GM18511 (cell line): Measurements from ENCODE around the gene FRMD4A.

ENCODE experiments used
- ATAC-seq: cut with Tn5 transposase; IDR thresholded peaks from one replicate; pipeline ENCODE4 v1.9.1; 2021; ENCODE audit warnings: mild to moderate bottlenecking, moderate library complexity; ENCODE audit not compliant: unreplicated experiment

The FRMD4A gene

GRCh38 chr10:13637894-13638293 lies 692.8 kb downstream of the FRMD4A start:
- no peak for ATAC-seq

- no peak for ATAC-seq
Measured at GRCh38 chr10:13637303-13637856, 693.3 kb downstream of the FRMD4A start.

GRCh38 chr10:13636776-13637175 lies 693.9 kb downstream of the FRMD4A start:
- ATAC-seq, result no peak

- no peak for ATAC-seq
Measured at GRCh38 chr10:13634207-13634606, 696.5 kb downstream of the FRMD4A start.

- ATAC-seq, result no peak
Measured at GRCh38 chr10:13633689-13634088, 697.0 kb downstream of the FRMD4A start.

- ATAC-seq, result no peak
Measured at GRCh38 chr10:13632884-13633440, 697.8 kb downstream of the FRMD4A start.

- no peak for ATAC-seq
Measured at GRCh38 chr10:13632440-13632839, 698.3 kb downstream of the FRMD4A start.

GRCh38 chr10:13631594-13631993 lies 699.1 kb downstream of the FRMD4A start:
- ATAC-seq, result no peak

GRCh38 chr10:13630231-13630630 lies 700.5 kb downstream of the FRMD4A start:
- no peak for ATAC-seq

- ATAC-seq, result no peak
Measured at GRCh38 chr10:13629116-13629515, 701.6 kb downstream of the FRMD4A start.

GRCh38 chr10:13628661-13629060 lies 702.1 kb downstream of the FRMD4A start:
- ATAC-seq, result no peak

GRCh38 chr10:13627459-13628310 lies 703.0 kb downstream of the FRMD4A start:
- no peak for ATAC-seq

GRCh38 chr10:13624630-13625029 lies 706.1 kb downstream of the FRMD4A start:
- ATAC-seq, result no peak

- ATAC-seq, result no peak
Measured at GRCh38 chr10:13621931-13622330, 708.8 kb downstream of the FRMD4A start.

GRCh38 chr10:13617116-13617515 lies 713.6 kb downstream of the FRMD4A start:
- ATAC-seq, result no peak

- no peak for ATAC-seq
Measured at GRCh38 chr10:13615650-13616300, 714.9 kb downstream of the FRMD4A start.

- no peak for ATAC-seq
Measured at GRCh38 chr10:13614530-13615332, 716.0 kb downstream of the FRMD4A start.

GRCh38 chr10:13613519-13613918 lies 717.2 kb downstream of the FRMD4A start:
- ATAC-seq, result no peak

GRCh38 chr10:13612654-13613373 lies 717.9 kb downstream of the FRMD4A start:
- ATAC-seq, result no peak

- no peak for ATAC-seq
Measured at GRCh38 chr10:13608246-13608853, 722.4 kb downstream of the FRMD4A start.
